NCI-H1417 (cell line): ENCODE results near the gene ZNF668.

Experiments used
- DNase-seq, 3 experiments: peaks; one replicate each; lab custom pipeline; 2025; lab: John Stamatoyannopoulos, UW

ZNF668 gene

GRCh38 chr16:31073970-31074813 is at the start of gene ZNF668, which contains the start of gene ZNF646:
ZNF668 (minus strand) TSS chr16:31074240; CDS start chr16:31064459, 9,781 bp downstream.
ZNF646 (plus strand) TSS chr16:31074422; CDS start chr16:31076325, 1,903 bp downstream.
- peak; percentile 94 to 99 (median 96) for DNase-seq

GRCh38 chr16:31120129-31120528 is 46.1 kb upstream of the ZNF668 start:
- DNase-seq, result no peak

DNA sequence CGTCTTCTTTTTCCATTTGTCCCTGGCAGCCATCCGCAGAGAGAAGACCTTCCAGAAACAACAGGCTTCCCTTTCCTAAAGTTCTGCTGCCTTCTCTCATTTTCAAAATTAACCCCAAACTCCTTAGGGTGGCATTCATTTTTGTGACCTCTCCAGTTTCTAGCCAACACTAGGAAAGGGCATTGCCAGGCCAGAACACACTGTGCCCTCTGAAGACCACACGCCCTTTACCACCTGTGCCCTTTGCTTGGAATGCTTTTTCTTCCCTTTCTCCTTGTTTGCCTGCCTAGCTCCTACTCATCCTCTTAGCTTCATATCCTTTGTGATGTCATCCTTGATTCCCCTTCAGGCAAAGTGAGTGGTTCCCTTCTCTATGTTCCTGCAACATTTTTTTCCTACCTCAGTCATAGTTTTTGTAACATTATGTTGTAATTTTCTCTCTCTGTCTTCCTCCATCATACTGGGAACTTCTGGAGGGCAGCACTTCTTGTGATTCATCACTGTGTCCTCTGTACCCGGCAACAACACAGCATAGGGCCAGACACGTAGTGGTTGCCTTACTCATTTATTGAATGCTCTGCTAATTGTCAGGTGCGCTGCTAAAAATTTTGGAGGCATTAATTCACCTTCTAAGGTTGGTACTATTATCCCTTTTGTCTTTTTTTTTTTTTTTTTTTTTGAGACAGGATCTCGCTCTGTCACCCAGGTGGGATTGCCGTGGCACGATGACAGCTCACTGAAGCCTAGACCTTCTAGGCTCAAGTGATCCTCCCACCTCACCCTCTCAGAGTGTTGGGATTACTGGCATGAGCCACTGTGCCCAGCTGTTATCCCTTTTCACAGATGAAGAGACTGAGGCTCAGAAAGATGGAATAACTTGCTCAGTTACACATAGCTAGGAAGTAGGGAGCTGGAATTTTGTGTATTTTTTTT is 44.4 kb upstream of the ZNF668 start:
- no peak for DNase-seq

DNA sequence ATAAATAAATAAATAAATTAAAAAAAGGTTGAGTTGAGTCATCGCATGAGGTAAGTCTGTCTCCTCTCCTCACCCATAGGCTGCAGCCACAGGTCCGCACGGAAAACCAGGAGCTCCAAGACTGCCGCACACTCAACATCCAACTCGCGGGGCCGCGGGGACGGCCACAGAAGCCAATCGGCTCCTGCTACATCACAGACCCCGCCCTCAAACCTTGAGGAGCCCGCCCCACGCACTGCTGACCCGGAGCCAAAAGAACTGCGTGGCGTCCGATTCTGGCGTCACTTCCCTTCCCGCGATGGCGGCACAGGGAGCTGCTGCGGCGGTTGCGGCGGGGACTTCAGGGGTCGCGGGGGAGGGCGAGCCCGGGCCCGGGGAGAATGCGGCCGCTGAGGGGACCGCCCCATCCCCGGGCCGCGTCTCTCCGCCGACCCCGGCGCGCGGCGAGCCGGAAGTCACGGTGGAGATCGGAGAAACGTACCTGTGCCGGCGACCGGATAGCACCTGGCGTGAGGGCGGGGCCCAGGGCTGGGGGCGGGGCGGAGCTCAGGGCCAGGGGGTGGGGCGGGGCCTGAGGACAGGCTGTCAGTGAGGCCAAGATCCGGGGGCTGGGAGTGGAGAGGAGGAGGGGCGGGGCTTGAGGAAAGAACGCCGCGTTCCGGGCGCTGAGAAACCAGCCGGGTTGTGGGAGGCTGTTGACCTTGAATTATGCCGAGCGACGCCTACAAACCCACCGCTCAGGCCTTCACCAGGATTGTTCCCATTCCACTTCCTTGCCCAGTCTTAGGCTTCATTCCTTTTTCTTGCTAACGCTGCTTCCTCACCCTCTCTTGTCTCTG is 43.6 kb upstream of the ZNF668 start, which contains the start of gene KAT8:
KAT8 (plus strand) TSS at position 281 of the 839 bp plus-strand sequence; CDS start at position 299, 18 bp downstream.
- DNase-seq, result peak; percentile 93 to 99 (median 97)

DNA sequence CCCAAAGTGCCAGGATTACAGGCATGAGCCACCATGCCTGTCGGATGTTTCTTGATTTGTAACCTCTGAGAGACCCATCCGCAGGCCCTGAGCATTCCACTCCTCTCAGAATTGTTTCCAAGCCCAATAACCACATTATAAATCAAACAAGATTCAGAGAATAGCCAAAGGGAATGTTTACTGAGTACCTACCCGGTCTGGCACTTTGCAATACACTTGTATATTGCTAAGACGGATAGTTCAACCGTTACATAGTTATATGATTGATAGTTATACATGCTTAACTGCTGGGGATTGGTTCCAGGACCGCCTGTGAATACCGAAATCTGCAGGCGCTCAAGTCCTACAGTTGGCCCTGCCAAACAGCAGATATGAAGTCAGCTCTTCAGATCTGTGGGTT is 40.4 kb upstream of the ZNF668 start:
- no peak for DNase-seq

GRCh38 chr16:31113121-31114120 is 39.4 kb upstream of the ZNF668 start:
- no peak for DNase-seq

DNA sequence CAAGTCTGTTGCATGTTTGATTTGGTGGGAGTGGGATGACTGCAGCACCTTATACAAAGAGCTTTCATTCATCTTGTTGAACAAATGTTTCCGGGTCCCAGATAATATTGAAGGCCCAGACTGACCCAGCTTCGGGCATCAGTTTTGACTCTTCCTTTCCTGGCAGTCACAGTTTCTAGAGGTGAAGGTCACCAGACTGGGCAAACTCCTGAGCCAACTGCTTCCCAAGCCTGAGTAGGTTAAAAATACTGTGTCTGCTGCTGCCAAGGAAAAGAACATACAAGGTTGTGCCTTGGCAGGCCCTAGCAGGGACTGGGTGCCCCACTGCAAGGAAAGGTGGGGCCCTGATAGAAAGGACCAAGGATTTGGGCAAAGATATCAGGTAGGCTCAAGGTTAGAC is 38.7 kb upstream of the ZNF668 start:
- DNase-seq, result no peak

DNA sequence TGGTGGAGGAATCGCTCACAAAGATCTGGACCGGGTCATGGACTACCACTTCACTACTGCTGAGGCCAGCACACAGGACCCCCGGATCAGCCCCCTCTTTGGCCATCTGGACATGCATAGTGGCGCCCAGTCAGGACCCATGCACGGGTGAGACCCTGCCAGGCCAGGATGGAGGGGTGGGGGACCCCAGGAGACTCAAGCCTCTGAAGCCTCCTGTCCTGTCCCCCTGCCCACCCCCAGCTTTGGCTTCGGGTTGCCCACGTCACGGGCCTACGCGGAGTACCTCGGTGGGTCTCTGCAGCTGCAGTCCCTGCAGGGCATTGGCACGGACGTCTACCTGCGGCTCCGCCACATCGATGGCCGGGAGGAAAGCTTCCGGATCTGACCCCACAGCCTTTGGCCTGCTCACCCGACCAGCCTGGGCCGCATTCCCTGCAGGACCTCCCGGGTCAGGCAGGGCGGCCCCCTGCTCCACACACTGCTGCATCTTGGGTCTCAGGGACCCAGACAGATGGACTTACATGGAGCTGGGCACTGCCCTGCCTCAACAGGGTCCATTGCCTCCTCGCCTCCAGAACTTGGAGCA is 37.9 kb upstream of the ZNF668 start:
- no peak for DNase-seq

- no peak for DNase-seq
Observed at GRCh38 chr16:31110106-31111034, 36.3 kb upstream of the ZNF668 start.

DNA sequence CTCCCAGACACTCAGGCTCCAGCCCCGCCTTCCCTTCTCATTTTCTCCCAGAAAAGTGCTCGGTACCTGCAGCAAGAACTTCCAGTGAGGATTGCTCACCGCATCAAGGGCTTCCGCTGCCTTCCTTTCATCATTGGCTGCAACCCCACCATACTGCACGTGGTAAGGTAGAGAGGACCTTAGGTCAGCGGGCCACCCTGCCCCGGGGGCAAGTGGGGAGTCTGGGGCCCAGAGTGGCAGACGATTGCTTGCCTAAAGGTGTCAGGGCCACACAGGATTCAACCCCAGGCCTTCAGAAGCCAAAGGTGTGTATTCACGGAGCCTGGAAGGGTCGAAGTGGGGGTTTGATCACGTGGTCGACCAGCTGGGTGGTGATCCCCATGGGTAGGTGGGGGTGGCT is 35.6 kb upstream of the ZNF668 start:
- no peak for DNase-seq

DNA sequence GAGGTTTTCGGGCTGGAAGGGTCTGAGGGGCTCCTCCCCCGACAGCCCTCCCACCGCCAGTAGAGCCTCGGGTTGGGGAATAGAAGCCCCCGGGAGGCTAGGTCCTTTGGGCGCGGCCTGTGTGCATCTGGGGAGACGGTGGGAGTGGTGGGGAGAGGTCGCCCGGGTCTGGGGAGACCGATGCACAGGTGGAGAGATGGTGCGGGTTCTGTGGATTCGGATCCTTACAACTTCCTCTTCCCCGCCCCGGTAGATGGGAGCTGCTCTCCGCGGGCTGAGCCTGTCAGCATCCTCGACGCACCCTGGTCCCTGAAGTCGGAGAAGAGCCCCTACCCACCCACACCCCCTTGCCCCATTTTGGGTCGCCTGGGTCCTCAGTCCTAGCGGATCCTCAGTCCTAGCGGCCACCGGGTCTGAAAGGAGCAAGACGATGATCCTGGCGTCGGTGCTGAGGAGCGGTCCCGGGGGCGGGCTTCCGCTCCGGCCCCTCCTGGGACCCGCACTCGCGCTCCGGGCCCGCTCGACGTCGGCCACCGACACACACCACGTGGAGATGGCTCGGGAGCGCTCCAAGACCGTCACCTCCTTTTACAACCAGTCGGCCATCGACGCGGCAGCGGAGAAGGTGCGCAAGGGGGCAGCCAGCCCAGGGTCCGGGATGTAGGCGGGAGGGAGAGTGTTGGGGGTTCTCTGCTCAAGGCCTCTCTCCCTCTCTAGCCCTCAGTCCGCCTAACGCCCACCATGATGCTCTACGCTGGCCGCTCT is 34.9 kb upstream of the ZNF668 start:
- DNase-seq, result no peak

DNA sequence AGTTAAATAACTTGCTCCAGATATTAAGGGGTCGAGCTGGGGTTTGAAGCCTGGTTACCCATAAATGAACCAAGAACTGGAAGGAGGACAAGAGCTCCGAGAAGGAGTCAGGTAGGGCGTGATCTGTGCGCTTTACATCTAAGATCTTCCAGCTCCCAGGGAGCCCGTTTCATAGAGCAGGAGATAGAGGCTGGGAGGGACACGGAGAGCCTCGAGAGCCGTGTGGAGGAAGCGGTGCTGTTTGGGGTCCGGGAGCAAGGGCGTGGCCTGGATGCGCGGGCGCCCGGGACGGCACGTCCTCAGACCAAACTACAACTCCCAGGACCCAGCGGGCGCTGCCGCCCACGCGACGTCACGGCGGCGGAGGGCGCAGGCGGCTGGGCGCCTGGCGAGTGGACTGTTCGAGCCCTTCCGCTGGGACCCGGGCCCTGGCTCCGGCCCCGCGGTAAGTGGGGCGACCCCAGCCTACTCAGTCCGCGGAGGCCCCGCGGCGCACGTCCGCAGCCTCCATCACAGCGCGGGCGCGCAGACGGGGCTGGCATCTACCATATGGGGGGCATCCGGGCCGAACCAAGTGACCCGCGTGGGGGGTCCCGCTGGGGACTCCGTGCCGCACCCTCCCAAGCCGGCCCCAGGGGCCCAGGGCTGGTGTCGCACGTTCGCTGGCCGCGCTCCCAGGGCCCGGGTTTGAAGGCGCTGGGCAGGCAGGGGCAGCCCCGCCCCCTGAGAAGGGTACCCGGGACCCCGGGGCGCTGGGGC is 34.2 kb upstream of the ZNF668 start, which contains the start of gene BCKDK:
BCKDK (plus strand) TSS at position 352 of the 759 bp plus-strand sequence. CDS start 838 bp downstream, outside the sequence.
- peak; percentile 13 to 63 (median 63) for DNase-seq

GRCh38 chr16:31107465-31107867 is 33.4 kb upstream of the ZNF668 start:
- DNase-seq, result no peak

DNA sequence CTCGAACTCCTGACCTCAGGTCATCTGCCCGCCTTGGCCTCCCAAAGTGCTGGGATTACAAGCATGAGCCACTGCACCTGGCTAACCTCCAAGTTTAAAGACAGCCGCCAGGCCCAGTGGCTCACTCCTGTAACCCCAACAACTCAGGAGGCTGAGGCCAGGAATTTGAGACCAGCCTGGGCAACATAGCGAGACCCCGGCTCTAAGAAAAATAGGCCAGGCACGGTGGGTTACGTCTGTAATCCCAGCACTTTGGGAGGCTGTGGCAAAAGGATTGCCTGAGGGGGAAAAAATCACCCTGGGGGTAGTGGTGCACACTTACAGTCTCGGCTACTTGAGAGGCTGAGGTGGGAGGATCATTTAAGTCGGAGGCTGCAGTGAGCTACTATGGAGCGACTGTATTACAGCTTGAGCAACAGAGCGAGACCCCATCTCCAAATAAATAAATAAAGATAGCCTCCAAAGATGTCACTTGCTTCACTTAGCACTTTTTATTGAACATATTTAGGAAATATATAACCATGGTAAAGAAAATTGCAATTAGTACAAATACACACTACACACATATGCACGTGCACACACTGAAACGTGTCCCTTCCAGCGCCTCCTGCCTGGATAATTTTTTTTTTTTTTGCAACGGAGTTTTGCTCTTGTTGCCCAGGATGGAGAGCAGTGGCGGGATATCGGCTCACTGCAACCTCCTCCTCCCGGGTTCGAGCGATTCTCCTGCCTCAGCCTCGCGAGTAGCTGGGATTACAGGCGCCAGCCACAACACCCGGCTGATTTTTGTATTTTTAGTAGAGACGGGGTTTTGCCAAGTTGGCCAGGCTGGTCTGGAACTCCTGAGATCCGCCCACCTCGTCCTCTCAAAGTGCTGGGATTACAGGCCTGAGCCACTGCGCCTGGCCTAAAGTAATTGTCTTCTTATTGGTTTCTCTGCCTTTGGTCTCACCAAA is 32.7 kb upstream of the ZNF668 start:
- no peak for DNase-seq

DNA sequence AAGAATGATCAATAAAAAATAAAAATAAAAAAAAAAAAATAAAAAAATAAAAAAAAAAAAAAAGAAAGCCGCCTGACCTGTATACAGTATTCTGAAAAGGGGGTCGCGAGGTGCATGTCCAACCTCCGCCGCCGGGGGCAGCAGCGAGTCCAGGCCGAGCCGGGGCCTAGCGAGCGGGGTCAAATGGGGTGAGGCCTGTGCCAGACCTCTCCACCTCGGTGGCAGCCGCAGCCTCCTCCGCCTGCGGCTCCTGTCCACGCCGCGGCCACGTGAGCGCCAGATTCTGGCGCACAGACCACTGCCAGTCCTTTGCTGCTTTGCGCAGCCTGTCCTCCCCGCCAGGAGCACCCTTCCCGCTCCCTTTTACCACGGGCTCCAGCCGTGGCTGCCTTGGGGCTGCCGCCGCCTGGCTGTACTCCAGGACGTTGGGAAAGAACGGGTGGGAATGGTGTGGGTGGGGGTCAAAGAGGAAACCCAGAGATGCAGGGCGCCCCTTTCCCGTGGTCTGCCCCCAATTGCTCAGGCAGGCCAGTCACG is 31.7 kb upstream of the ZNF668 start:
- peak in 1 of 3 experiments; percentile 32 for DNase-seq
